GM19438 (cell line): ENCODE results near the gene CHST13.
"Not testable (repeated sequence)": the region's sequence is repeated elsewhere in the genome, so short reads cannot be mapped to it uniquely, and the experiment has no call there.

Experiments
- ATAC-seq: cut with Tn5 transposase; IDR thresholded peaks from one replicate; pipeline ENCODE4 v1.9.1; 2021; ENCODE audit warnings: low read depth; ENCODE audit not compliant: unreplicated experiment

Gene CHST13

GRCh38 chr3:126524429-126524988 lies 554 bp downstream of the CHST13 start:
- ATAC-seq, result no peak

- no peak for ATAC-seq
Observed at GRCh38 chr3:126525091-126525852, 1.3 kb downstream of the CHST13 start.

- no peak for ATAC-seq
Observed at GRCh38 chr3:126525853-126526667, 2.1 kb downstream of the CHST13 start.

GRCh38 chr3:126526668-126527005 lies 2.7 kb downstream of the CHST13 start:
- no peak for ATAC-seq

GRCh38 chr3:126527006-126527405 lies 3.1 kb downstream of the CHST13 start:
- ATAC-seq, result no peak

- no peak for ATAC-seq
Observed at GRCh38 chr3:126527455-126528211, 3.7 kb downstream of the CHST13 start.

GRCh38 chr3:126528419-126528799 lies 4.5 kb downstream of the CHST13 start:
- no peak for ATAC-seq

GRCh38 chr3:126528800-126529541 lies 5.0 kb downstream of the CHST13 start:
- ATAC-seq, result no peak

- no peak for ATAC-seq
Observed at GRCh38 chr3:126529585-126530170, 5.7 kb downstream of the CHST13 start.

- ATAC-seq, result peak; percentile 65
Observed at GRCh38 chr3:126530171-126531050, 6.5 kb downstream of the CHST13 start.

GRCh38 chr3:126531051-126531330 lies 7.0 kb downstream of the CHST13 start:
- no peak for ATAC-seq

GRCh38 chr3:126533506-126533905 lies 9.6 kb downstream of the CHST13 start:
- ATAC-seq, result no peak

GRCh38 chr3:126534716-126535115 lies 10.8 kb downstream of the CHST13 start:
- not testable (repeated sequence) for ATAC-seq

GRCh38 chr3:126535636-126536035 lies 11.7 kb downstream of the CHST13 start:
- ATAC-seq, result no peak

- no peak for ATAC-seq
Observed at GRCh38 chr3:126536126-126536525, 12.2 kb downstream of the CHST13 start.

- no peak for ATAC-seq
Observed at GRCh38 chr3:126537116-126537729, 13.3 kb downstream of the CHST13 start.

GRCh38 chr3:126537730-126538281 lies 13.9 kb downstream of the CHST13 start:
- no peak for ATAC-seq

GRCh38 chr3:126538316-126538715 lies 14.4 kb downstream of the CHST13 start:
- ATAC-seq, result no peak
